NCI-H1436 treated with DMSO at 0.1 percent for 48 hours (cell line): ENCODE data around the gene A1CF.

Experiments
- DNase-seq: peaks from one replicate; lab custom pipeline; 2025; lab: John Stamatoyannopoulos, UW

Gene A1CF

GRCh38 chr10:50861370-50861769 lies 24.1 kb downstream of the A1CF start:
- DNase-seq, result no peak

- DNase-seq, result no peak
These were observed 27.8 kb downstream of the A1CF start for GRCh38 chr10:50857579-50857978.

- no peak for DNase-seq
These were observed 30.0 kb downstream of the A1CF start for GRCh38 chr10:50855461-50855860.

- DNase-seq, result no peak
These were observed 30.4 kb downstream of the A1CF start for GRCh38 chr10:50855015-50855414.

- no peak for DNase-seq
These were observed 31.9 kb downstream of the A1CF start for GRCh38 chr10:50853557-50853956.

- no peak for DNase-seq
These were observed 33.3 kb downstream of the A1CF start for GRCh38 chr10:50851884-50852671.

GRCh38 chr10:50850578-50851230 lies 34.7 kb downstream of the A1CF start:
- DNase-seq, result no peak

- DNase-seq, result no peak
These were observed 38.7 kb downstream of the A1CF start for GRCh38 chr10:50846753-50847152.

- DNase-seq, result no peak
These were observed 48.3 kb downstream of the A1CF start for GRCh38 chr10:50837095-50837494.

GRCh38 chr10:50832171-50832751 lies 53.2 kb downstream of the A1CF start:
- no peak for DNase-seq

- DNase-seq, result no peak
These were observed 55.4 kb downstream of the A1CF start for GRCh38 chr10:50830066-50830465.

GRCh38 chr10:50824782-50825181 lies 60.6 kb downstream of the A1CF start:
- no peak for DNase-seq

- DNase-seq, result no peak
These were observed 61.6 kb downstream of the A1CF start for GRCh38 chr10:50823789-50824188.

- no peak for DNase-seq
These were observed 75.8 kb downstream of the A1CF start for GRCh38 chr10:50809596-50809995.

GRCh38 chr10:50807851-50808776 lies 77.3 kb downstream of the A1CF start:
- no peak for DNase-seq

GRCh38 chr10:50805981-50806622 lies 79.3 kb downstream of the A1CF start:
- no peak for DNase-seq

- DNase-seq, result no peak
These were observed 85.8 kb downstream of the A1CF start for GRCh38 chr10:50799595-50799994.

- DNase-seq, result no peak
These were observed 87.1 kb downstream of the A1CF start for GRCh38 chr10:50798297-50798696.

GRCh38 chr10:50796693-50797092 lies 88.7 kb downstream of the A1CF start:
- DNase-seq, result no peak

- DNase-seq, result no peak
These were observed 90.9 kb downstream of the A1CF start for GRCh38 chr10:50794490-50794889.
